K562 (cell line): ENCODE data around the gene CDCA5. TPM values are rescaled to one million over a fixed set of nuclear protein-coding genes. Genes with fewer than 3 reads are reported as not detected.

Experiments
- ATAC-seq: fragments of 200-7000 bp; cut with Tn5 transposase; 3 replicates; pipeline ENCODE4 v1.9.1; 2020; ENCODE audit warnings: moderate library complexity
- BruUV-seq: library from RNA; stranded (reverse); fragments of 400-500 nt; replicated peaks from 2 replicates; lab custom pipeline; 2021; lab: Mats Ljungman, UMichigan
- CTCF ChIA-PET: fragments of 300-600 bp; formaldehyde crosslinking; extraction: SDS; loops from one replicate; lab custom pipeline; 2021; ENCODE audit warnings: low intra/inter-chr PET ratio; lab: Yijun Ruan, JAX
- POLR2A ChIA-PET: fragments of 300-600, 350-650 bp; sonication (Branson Sonifier 250); formaldehyde crosslinking; extraction: SDS; loops from one replicate; lab custom pipeline; 2021; ENCODE audit warnings: antibody characterized with exemption, inconsistent platforms; lab: Yijun Ruan, JAX
- DNase-seq, 4 experiments: peaks; one replicate each; pipeline versions ENCODE4 v3.0.0 to v3.0.0-alpha.2; 2011 to 2018; ENCODE audit warnings: low spot score in 3 of 4, mixed read lengths in 3 of 4; ENCODE audit errors: extremely low read depth in 1 of 4
- FAIRE-seq: peaks from 2 replicates; lab custom pipeline; 2011; peaks lifted over from hg19 to GRCh38; lab: Jason Lieb, UNC
- H2AFZ ChIP-seq: 2 replicates; pipeline ENCODE4 v1.6.0; 2011; ENCODE audit warnings: low read depth, low read length, control low read depth, inconsistent platforms
- H3K27ac ChIP-seq: fragments of 200-600 bp; 3 replicates; pipeline ENCODE4 v1.8.0; 2011; ENCODE audit warnings: low read depth, mild to moderate bottlenecking, control low read depth, inconsistent platforms, low read length, moderate library complexity, mixed read lengths; ENCODE audit errors: extremely low read depth
- H3K27me3 ChIP-seq, 2 experiments: fragments of 300-600 bp in 1 of 2; 2 replicates in 1 of 2; 3 replicates in 1 of 2; pipeline versions ENCODE4 v1.6.0 to v1.8.0; 2011; ENCODE audit warnings: inconsistent platforms in 2 of 2, low read length in 2 of 2, mild to moderate bottlenecking in 1 of 2, mixed read lengths in 1 of 2, moderate library complexity in 1 of 2; ENCODE audit not compliant: control insufficient read depth in 2 of 2, insufficient read depth in 2 of 2
- H3K36me3 ChIP-seq: fragments of 300-600 bp; 3 replicates; pipeline ENCODE4 v1.8.0; 2011; ENCODE audit warnings: mild to moderate bottlenecking, low read length, inconsistent platforms; ENCODE audit not compliant: control insufficient read depth, insufficient read depth
- H3K4me1 ChIP-seq, 2 experiments: fragments of 200-600 bp in 1 of 2; replicated peaks in 1 of 2; 2 replicates in 1 of 2; 3 replicates in 1 of 2; pipeline versions ENCODE4 v1.5.1 to v1.8.0; 2011; ENCODE audit warnings: inconsistent platforms in 2 of 2, low read length in 2 of 2, mild to moderate bottlenecking in 1 of 2, mixed read lengths in 1 of 2, moderate library complexity in 1 of 2; ENCODE audit not compliant: control insufficient read depth in 2 of 2, insufficient read depth in 2 of 2
- H3K4me2 ChIP-seq: 2 replicates; pipeline ENCODE4 v1.6.1; 2011; ENCODE audit warnings: low read length, control low read depth, inconsistent platforms, mixed read lengths; ENCODE audit not compliant: insufficient read depth
- H3K4me3 ChIP-seq: fragments of 200-600 bp; sonication (generic), shearing (Covaris generic); 2 replicates; pipeline ENCODE4 v1.5.1; 2016; ENCODE audit warnings: control low read depth, inconsistent platforms
- H3K79me2 ChIP-seq: fragments of 200-600 bp; 3 replicates; pipeline ENCODE4 v1.8.0; 2011; ENCODE audit warnings: low read length, inconsistent platforms; ENCODE audit not compliant: control insufficient read depth, insufficient read depth
- H3K9ac ChIP-seq, 2 experiments: 2 replicates each; pipeline versions ENCODE4 v1.6.0 to v1.6.1; 2011; ENCODE audit warnings: low read depth in 2 of 2, low read length in 2 of 2, control low read depth in 1 of 2, inconsistent platforms in 1 of 2, mild to moderate bottlenecking in 1 of 2, mixed read lengths in 1 of 2; ENCODE audit not compliant: insufficient read depth in 1 of 2
- H3K9me1 ChIP-seq: one replicate; pipeline ENCODE4 v1.6.0; 2011; ENCODE audit warnings: inconsistent platforms, mild to moderate bottlenecking, low read length, moderate library complexity; ENCODE audit not compliant: control insufficient read depth, insufficient read depth
- H3K9me3 ChIP-seq: replicated peaks from 2 replicates; pipeline ENCODE4 v1.5.1; 2011; ENCODE audit warnings: low read depth, low read length, inconsistent platforms; ENCODE audit not compliant: control insufficient read depth, insufficient read depth
- H4K20me1 ChIP-seq: replicated peaks from 2 replicates; pipeline ENCODE4 v1.6.1; 2011; ENCODE audit warnings: low read length, inconsistent platforms, mixed read lengths; ENCODE audit not compliant: control insufficient read depth, insufficient read depth
- KLF1 ChIP-seq: fragments of 450-650 bp; IDR thresholded peaks from 2 replicates; pipeline ENCODE4 v1.6.1; 2016; ENCODE audit warnings: missing genetic modification characterization, missing compliant biosample characterization
- NR2C2 ChIP-seq, 2 experiments: fragments of 200-800 bp in 1 of 2; sonication (Bioruptor generic) in 1 of 2; sonication (generic) in 1 of 2; formaldehyde crosslinking in 1 of 2; IDR thresholded peaks; 2 replicates each; pipeline versions ENCODE4 v1.6.1 to v1.8.0; 2016 to 2022; ENCODE audit warnings: mild to moderate bottlenecking in 1 of 2, missing compliant biosample characterization in 1 of 2, missing genetic modification characterization in 1 of 2, missing genetic modification reagents in 1 of 2
- WGBS: fragments of 100-300 bp; shearing (Covaris generic); methylation state at CpG from one replicate; pipeline ENCODE4 v1.1.6; 2016; ENCODE audit warnings: low coverage, mixed read lengths; ENCODE audit not compliant: insufficient coverage; ENCODE audit errors: missing lambda C conversion rate; 5-methylcytosine and 5-hydroxymethylcytosine counted together
- in situ Hi-C: fragments of 300-500 bp; cut with MboI; formaldehyde crosslinking; loops from 4 replicates; pipeline ENCODE4 v1.15.0; 2018; ENCODE audit warnings: inconsistent platforms, mixed read lengths
- intact Hi-C: fragments of 100-400 bp; cut with micrococcal nuclease; formaldehyde crosslinking; loops from 2 replicates; pipeline ENCODE4 v1.14.2; 2022
- polyA plus RNA-seq, 8 experiments: library from polyadenylated mRNA; depleted of rRNA in 4 of 8; stranded (reverse) in 5 of 8; unstranded in 3 of 8; fragments of >200 nt; fragmentation: Nextera tagmentation in 2 of 8; fragmentation: Illumina TruSeq in 1 of 8; extraction: Ambion mirVana in 2 of 8; extraction: Trizol in 1 of 8; gene quantifications; 2 replicates each; pipeline versions ENCODE4 v1.2.1 to v1.2.3, GENCODE V29; 2011 to 2014; ENCODE audit warnings: inconsistent platforms in 1 of 8, missing spikeins in 1 of 8
- total RNA-seq, 7 experiments: library from RNA; depleted of rRNA in 6 of 7; stranded (reverse); fragments of >200 nt in 6 of 7; fragmentation: Illumina TruSeq in 2 of 7; extraction: Trizol in 2 of 7; gene quantifications; 2 replicates each; pipeline versions ENCODE4 v1.2.1 to v1.2.3, GENCODE V29; 2011 to 2021; ENCODE audit warnings: low replicate concordance in 1 of 7
- TF ChIP-seq, protein P1 (sequence below): sonication (generic); formaldehyde crosslinking; IDR thresholded peaks from 2 replicates; pipeline ENCODE4 v1.8.0; 2022; ENCODE audit warnings: missing genetic modification reagents, mild to moderate bottlenecking, moderate library complexity, borderline replicate concordance

CDCA5 gene
- total and polyA plus RNA-seq, 9 of the 15 experiments (the other 6 are each of a cell fraction or from before 2014, with no cell fraction given) = 18.9 to 94.3 (median 64.6) TPM

GRCh38 chr11:65053827-65054508, 29.9 kb downstream of the CDCA5 start:
- WGBS = 51% methylated on average over 4 of the region's 8 CpGs
- no peaks in the 10 kb centered on the region for H3K9me3 ChIP-seq
- ATAC-seq (no peak), DNase-seq (no peak), FAIRE-seq (no peak)
- no peaks in the 10 kb centered on the region; a peak in 2 of 5 replicates for H3K27me3 ChIP-seq
- intact Hi-C loops = no loop called here
- no peak overlapping the region for H2AFZ ChIP-seq
- POLR2A ChIA-PET = interaction anchor here (0.6 to 1.5 kb wide), 4 partner anchors 13 to 107 kb away, joined by 3 to 7 read pairs (median 4); partner anchors contain the start of gene SAC3D1
- TF ChIP-seq NR2C2 (CRISPR knock-in tag; IDR thresholded peaks at IDR 0.05) (no peak), NR2C2 (tag; IDR thresholded peaks at IDR 0.05) (no peak), KLF1 (tag) (no peak)
- TF ChIP-seq, protein P1, sequence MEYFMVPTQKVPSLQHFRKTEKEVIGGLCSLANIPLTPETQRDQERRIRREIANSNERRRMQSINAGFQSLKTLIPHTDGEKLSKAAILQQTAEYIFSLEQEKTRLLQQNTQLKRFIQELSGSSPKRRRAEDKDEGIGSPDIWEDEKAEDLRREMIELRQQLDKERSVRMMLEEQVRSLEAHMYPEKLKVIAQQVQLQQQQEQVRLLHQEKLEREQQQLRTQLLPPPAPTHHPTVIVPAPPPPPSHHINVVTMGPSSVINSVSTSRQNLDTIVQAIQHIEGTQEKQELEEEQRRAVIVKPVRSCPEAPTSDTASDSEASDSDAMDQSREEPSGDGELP = peak; percentile 13; the same call in 1 of the 2 replicates
- H3K4me3 ChIP-seq = no peak overlapping the region
- in situ Hi-C loops = no loop called here
- no peaks in the 10 kb centered on the region for H3K79me2 ChIP-seq
- H3K9me1 ChIP-seq = no peaks in the 10 kb centered on the region
- peak overlapping the region in 1 of 2 experiments; percentile 80; a peak in 2 of 4 replicates for H3K9ac ChIP-seq
- CTCF ChIA-PET = no interaction called here
- H3K36me3 ChIP-seq = no peaks in the 10 kb centered on the region
- H3K4me1 ChIP-seq = peaks cover 0 to 20% of the 10 kb centered on the region in 2 experiments; a peak in 2 of 5 replicates
- H4K20me1 ChIP-seq = no peaks in the 10 kb centered on the region
- H3K27ac ChIP-seq = no peak overlapping the region
- H3K4me2 ChIP-seq = no peak overlapping the region
- BruUV-seq = no TSS peak
